HepG2 (cell line): ENCODE results near the gene SAMD8. TPM values are rescaled to one million over a fixed set of nuclear protein-coding genes. Genes with fewer than 3 reads are reported as not detected.
A peak's percentile ranks its signal among the peaks of the same experiment; 100 is the strongest.
"Not testable (repeated sequence)": the region's sequence is repeated elsewhere in the genome, so short reads cannot be mapped to it uniquely, and the experiment has no call there.

Experiments
- ATAC-seq: fragments of 200-7000 bp; cut with Tn5 transposase; 3 replicates; pipeline ENCODE4 v1.9.1; 2020; ENCODE audit warnings: mild to moderate bottlenecking, moderate library complexity
- BruUV-seq: library from RNA; stranded (reverse); fragments of 400-500 nt; replicated peaks from 2 replicates; lab custom pipeline; 2021; lab: Mats Ljungman, UMichigan
- CTCF ChIA-PET: fragments of 300-600 bp; formaldehyde crosslinking; extraction: SDS; loops from one replicate; lab custom pipeline; 2021; ENCODE audit warnings: low total read pairs, inconsistent platforms, low intra/inter-chr PET ratio; lab: Yijun Ruan, JAX
- POLR2A ChIA-PET: fragments of 350-600 bp; sonication (Branson Sonifier 250); formaldehyde crosslinking; loops from one replicate; lab custom pipeline; 2020; ENCODE audit warnings: antibody characterized with exemption, inconsistent platforms; lab: Yijun Ruan, JAX
- DNase-seq: peaks from one replicate; pipeline ENCODE4 v3.0.0-alpha.2; 2015; ENCODE audit warnings: low spot score
- FAIRE-seq: peaks from 3 replicates; lab custom pipeline; 2011; peaks lifted over from hg19 to GRCh38; lab: Jason Lieb, UNC
- H2AFZ ChIP-seq: one replicate; pipeline ENCODE4 v1.6.1; 2011; ENCODE audit warnings: low read length, inconsistent platforms
- H3K27ac ChIP-seq: fragments of 300-600 bp; 3 replicates; pipeline ENCODE4 v1.8.0; 2011; ENCODE audit warnings: mixed run types, mild to moderate bottlenecking, mixed read lengths, low read length, inconsistent platforms; ENCODE audit not compliant: insufficient read depth; ENCODE audit errors: extremely low read length
- H3K27me3 ChIP-seq, 2 experiments: fragments of 200-600 bp in 1 of 2; 2 replicates in 1 of 2; 3 replicates in 1 of 2; pipeline versions ENCODE4 v1.6.0 to v1.8.0; 2011; ENCODE audit warnings: low read length in 2 of 2, mild to moderate bottlenecking in 2 of 2, moderate library complexity in 2 of 2, inconsistent platforms in 1 of 2; ENCODE audit not compliant: insufficient read depth in 2 of 2, control insufficient read depth in 1 of 2
- H3K36me3 ChIP-seq, 2 experiments: fragments of 200-600 bp in 1 of 2; replicated peaks in 1 of 2; 2 replicates in 1 of 2; 3 replicates in 1 of 2; pipeline versions ENCODE4 v1.5.1 to v1.8.0; 2011; ENCODE audit warnings: low read length in 2 of 2, inconsistent platforms in 1 of 2; ENCODE audit not compliant: insufficient read depth in 2 of 2, control insufficient read depth in 1 of 2
- H3K4me1 ChIP-seq: 2 replicates; pipeline ENCODE4 v1.5.1; 2012; ENCODE audit warnings: low read length, inconsistent platforms; ENCODE audit not compliant: insufficient read depth
- H3K4me2 ChIP-seq: 2 replicates; pipeline ENCODE4 v1.6.0; 2011; ENCODE audit warnings: low read depth, low read length, inconsistent platforms
- H3K4me3 ChIP-seq, 3 experiments: fragments of 200-600 bp in 1 of 3; sonication (generic), shearing (Covaris generic) in 1 of 3; replicated peaks in 1 of 3; 2 replicates each; pipeline ENCODE4 v1.5.1; 2011 to 2016; ENCODE audit warnings: low read length in 3 of 3, inconsistent platforms in 2 of 3, low read depth in 2 of 3, mild to moderate bottlenecking in 2 of 3, control low read depth in 1 of 3, mixed read lengths in 1 of 3; ENCODE audit not compliant: insufficient read depth in 1 of 3
- H3K79me2 ChIP-seq: one replicate; pipeline ENCODE4 v1.6.1; 2011; ENCODE audit warnings: low read length, inconsistent platforms; ENCODE audit not compliant: insufficient read depth
- H3K9ac ChIP-seq: 2 replicates; pipeline ENCODE4 v1.6.0; 2011; ENCODE audit warnings: mild to moderate bottlenecking, low read depth, low read length, inconsistent platforms; ENCODE audit not compliant: insufficient read depth
- H3K9me3 ChIP-seq: 2 replicates; pipeline ENCODE4 v1.5.1; 2012; ENCODE audit warnings: mild to moderate bottlenecking, low read length
- H4K20me1 ChIP-seq: 2 replicates; pipeline ENCODE4 v1.6.0; 2011; ENCODE audit warnings: inconsistent platforms, mild to moderate bottlenecking, low read length, moderate library complexity; ENCODE audit not compliant: insufficient read depth
- ARID2 ChIP-seq: sonication (generic); formaldehyde crosslinking; IDR thresholded peaks from 2 replicates; pipeline ENCODE4 v1.8.1; 2022; ENCODE audit warnings: mild to moderate bottlenecking, missing genetic modification reagents, borderline replicate concordance
- KMT2B ChIP-seq: IDR thresholded peaks from 2 replicates; pipeline ENCODE4 v1.6.1; 2016; ENCODE audit warnings: missing genetic modification reagents, missing compliant biosample characterization
- MTA3 ChIP-seq: sonication (generic); formaldehyde crosslinking; IDR thresholded peaks from 2 replicates; pipeline ENCODE4 v1.4.0; 2020; ENCODE audit warnings: missing genetic modification reagents
- SP1 ChIP-seq, 2 experiments: fragments of 450-650 bp in 1 of 2; sonication (generic) in 1 of 2; formaldehyde crosslinking in 1 of 2; IDR thresholded peaks; 2 replicates each; pipeline versions ENCODE4 v1.4.0 to v1.6.1; 2016 to 2020; ENCODE audit warnings: missing genetic modification reagents in 1 of 2
- YEATS4 ChIP-seq: sonication (generic); formaldehyde crosslinking; IDR thresholded peaks from 2 replicates; pipeline ENCODE4 v1.4.0; 2020; ENCODE audit warnings: missing genetic modification reagents, borderline replicate concordance
- ZNF367 ChIP-seq: sonication (generic); formaldehyde crosslinking; IDR thresholded peaks from 2 replicates; pipeline ENCODE4 v1.4.0; 2020; ENCODE audit warnings: missing genetic modification reagents, borderline replicate concordance
- ZNF549 ChIP-seq: sonication (generic); formaldehyde crosslinking; IDR thresholded peaks from 2 replicates; pipeline ENCODE4 v1.5.0; 2020; ENCODE audit warnings: missing genetic modification reagents
- ZNF720 ChIP-seq: sonication (generic); formaldehyde crosslinking; IDR thresholded peaks from 2 replicates; pipeline ENCODE4 v1.4.0; 2020; ENCODE audit warnings: missing genetic modification reagents
- ZNF790 ChIP-seq: sonication (generic); formaldehyde crosslinking; IDR thresholded peaks from 2 replicates; pipeline ENCODE4 v1.8.0; 2022; ENCODE audit warnings: missing genetic modification reagents, mild to moderate bottlenecking, borderline replicate concordance
- ZSCAN9 ChIP-seq: IDR thresholded peaks from 2 replicates; pipeline ENCODE4 v1.6.1; 2016; ENCODE audit warnings: borderline replicate concordance
- WGBS: methylation state at CpG from one replicate; pipeline ENCODE4 v1.1.6; 2017; ENCODE audit warnings: low lambda C conversion rate; 5-methylcytosine and 5-hydroxymethylcytosine counted together
- in situ Hi-C: cut with HindIII; loops from 2 replicates; pipeline ENCODE4 v1.10.0; 2017; ENCODE audit warnings: low pct_unique_long_range_greater_than_20kb; ENCODE audit not compliant: extremely low pct_ligation_motif_present
- intact Hi-C: fragments of 100-400 bp; cut with micrococcal nuclease; formaldehyde crosslinking; loops from one replicate; pipeline ENCODE4 v1.10.0; 2022; ENCODE audit not compliant: unreplicated experiment
- polyA plus RNA-seq, 8 experiments: library from polyadenylated mRNA; depleted of rRNA in 3 of 8; stranded (reverse) in 7 of 8; unstranded in 1 of 8; fragments of >200 nt; fragmentation: Illumina TruSeq in 4 of 8; extraction: Trizol in 4 of 8; gene quantifications; 2 replicates each; pipeline versions ENCODE4 v1.2.1 to v1.2.3, GENCODE V29; 2011 to 2016; ENCODE audit warnings: low read depth in 4 of 8, missing spikeins in 1 of 8, mixed read lengths in 1 of 8; ENCODE audit not compliant: insufficient read depth in 1 of 8
- total RNA-seq, 5 experiments: library from RNA; depleted of rRNA; stranded (reverse); fragments of >200 nt; fragmentation: Illumina TruSeq; extraction: Trizol; gene quantifications; 2 replicates each; pipeline ENCODE4 v1.2.3, GENCODE V29; 2016; ENCODE audit warnings: low read depth in 1 of 5
- TF ChIP-seq, protein P1 (sequence below), 2 experiments: fragments of 450-650 bp in 1 of 2; sonication (generic) in 1 of 2; formaldehyde crosslinking; IDR thresholded peaks; 2 replicates each; pipeline versions ENCODE4 v1.5.0 to v1.8.0; 2020 to 2022; ENCODE audit warnings: mild to moderate bottlenecking in 1 of 2, missing genetic modification reagents in 1 of 2
- TF ChIP-seq, protein P2 (sequence below): sonication (generic); formaldehyde crosslinking; IDR thresholded peaks from 2 replicates; pipeline ENCODE4 v1.5.0; 2020; ENCODE audit warnings: missing genetic modification reagents

Gene SAMD8
- total and polyA plus RNA-seq, 2 of the 13 experiments (the other 11 are each of a cell fraction or from before 2014, with no cell fraction given), result 10.4 to 13.2 TPM

DNA sequence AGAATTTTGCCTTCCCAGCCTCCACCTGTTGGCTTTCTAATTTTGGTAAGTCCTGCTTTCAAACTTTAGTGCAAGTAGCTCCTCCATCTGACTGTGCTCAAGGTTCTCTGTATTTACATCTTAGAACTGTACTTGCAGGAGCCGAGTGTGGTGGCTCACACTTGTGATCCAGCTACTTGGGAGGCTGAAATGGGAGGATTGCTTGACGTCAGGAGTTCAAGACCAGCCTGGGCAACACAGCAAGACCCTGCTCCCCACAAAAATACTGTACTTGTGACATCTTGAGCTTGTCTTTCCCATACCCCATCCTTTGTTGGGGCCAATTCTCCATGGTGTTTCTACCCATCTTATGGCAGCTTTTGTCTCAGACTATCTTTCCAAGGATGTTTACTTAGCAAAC is 94.5 kb downstream of the SAMD8 start (continued):
- TF ChIP-seq ARID2, result no peak
- TF ChIP-seq, protein P1, sequence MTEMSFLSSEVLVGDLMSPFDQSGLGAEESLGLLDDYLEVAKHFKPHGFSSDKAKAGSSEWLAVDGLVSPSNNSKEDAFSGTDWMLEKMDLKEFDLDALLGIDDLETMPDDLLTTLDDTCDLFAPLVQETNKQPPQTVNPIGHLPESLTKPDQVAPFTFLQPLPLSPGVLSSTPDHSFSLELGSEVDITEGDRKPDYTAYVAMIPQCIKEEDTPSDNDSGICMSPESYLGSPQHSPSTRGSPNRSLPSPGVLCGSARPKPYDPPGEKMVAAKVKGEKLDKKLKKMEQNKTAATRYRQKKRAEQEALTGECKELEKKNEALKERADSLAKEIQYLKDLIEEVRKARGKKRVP (CRISPR knock-in tag; IDR thresholded peaks at IDR 0.05), result no peak

DNA sequence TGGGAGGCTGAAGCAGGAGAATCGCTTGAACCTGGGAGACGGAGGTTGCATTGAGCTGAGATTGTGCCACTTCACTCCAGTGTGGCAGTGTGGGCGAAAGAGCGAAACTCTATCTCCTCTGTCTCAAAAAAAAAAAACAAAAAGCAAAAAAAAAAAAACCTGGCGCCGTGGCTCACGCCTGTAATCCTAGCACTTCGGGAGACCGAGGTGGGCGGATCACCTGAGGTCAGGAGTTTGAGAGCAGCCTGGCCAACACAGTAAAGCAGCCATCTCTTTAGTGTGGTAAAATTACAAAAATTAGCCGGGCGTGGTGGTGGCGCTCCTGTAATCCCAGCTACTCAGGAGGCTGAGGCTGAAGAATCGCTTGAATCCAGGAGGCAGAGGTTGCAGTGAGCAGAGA is 95.2 kb downstream of the SAMD8 start:
- H3K9me3 ChIP-seq, H3K4me2 ChIP-seq, ATAC-seq, H3K4me3 ChIP-seq, H3K9ac ChIP-seq, H3K36me3 ChIP-seq, FAIRE-seq, DNase-seq, H3K27ac ChIP-seq, in situ Hi-C loops, CTCF ChIA-PET, BruUV-seq, H3K79me2 ChIP-seq, intact Hi-C loops, H3K27me3 ChIP-seq, H4K20me1 ChIP-seq, H2AFZ ChIP-seq: not testable (repeated sequence)
- peaks cover 53% of the 10 kb centered on the region for H3K4me1 ChIP-seq
- POLR2A ChIA-PET, result interaction anchor here (1.2 kb wide), 1 partner anchor 19 kb away, joined by 3 read pairs; no protein-coding TSS in a partner anchor
- WGBS, result 96% methylated on average over 14 of the region's 14 CpGs

- WGBS, result 81% methylated on average over 13 of the region's 13 CpGs
- FAIRE-seq (no peak), ATAC-seq (no peak), DNase-seq (no peak)
- CTCF ChIA-PET, result no interaction called here
- Histone ChIP-seq H3K4me1 (peaks cover 53% of the 10 kb centered on the region), H3K4me3 (no peak overlapping the region), H4K20me1 (peaks cover 8% of the 10 kb centered on the region), H3K9me3 (no peaks in the 10 kb centered on the region), H3K4me2 (peak overlapping the region; percentile 70), H3K27me3 (no peaks in the 10 kb centered on the region; a peak in 1 of 5 replicates), H2AFZ (no peak overlapping the region), H3K36me3 (0 out of 5 replicates have a peak, but pooled peaks cover 0 to under 1% of the 10 kb centered on the region in 2 experiments), H3K9ac (no peak overlapping the region), H3K27ac (no peak overlapping the region), H3K79me2 (peaks cover 16% of the 10 kb centered on the region)
- BruUV-seq, result no TSS peak
- in situ Hi-C loops, result no loop called here
- POLR2A ChIA-PET, result interaction anchor here (1.0 to 1.2 kb wide), 2 partner anchors 18 to 19 kb away, joined by 3 read pairs; no protein-coding TSS in a partner anchor
- intact Hi-C loops, result no loop called here
- TF ChIP-seq, protein P2, sequence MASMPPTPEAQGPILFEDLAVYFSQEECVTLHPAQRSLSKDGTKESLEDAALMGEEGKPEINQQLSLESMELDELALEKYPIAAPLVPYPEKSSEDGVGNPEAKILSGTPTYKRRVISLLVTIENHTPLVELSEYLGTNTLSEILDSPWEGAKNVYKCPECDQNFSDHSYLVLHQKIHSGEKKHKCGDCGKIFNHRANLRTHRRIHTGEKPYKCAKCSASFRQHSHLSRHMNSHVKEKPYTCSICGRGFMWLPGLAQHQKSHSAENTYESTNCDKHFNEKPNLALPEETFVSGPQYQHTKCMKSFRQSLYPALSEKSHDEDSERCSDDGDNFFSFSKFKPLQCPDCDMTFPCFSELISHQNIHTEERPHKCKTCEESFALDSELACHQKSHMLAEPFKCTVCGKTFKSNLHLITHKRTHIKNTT (CRISPR knock-in tag), result no peak
- TF ChIP-seq ZNF549 (no peak), ZSCAN9 (no peak), MTA3 (no peak), ZNF790 (CRISPR knock-in tag) (no peak), SP1 (IDR thresholded peaks at IDR 0.05) (no peak), SP1 (CRISPR knock-in tag; IDR thresholded peaks at IDR 0.05) (no peak), YEATS4 (CRISPR knock-in tag) (no peak), ZNF720 (no peak), KMT2B (no peak), ZNF367 (CRISPR knock-in tag) (no peak)
These were observed 95.8 kb downstream of the SAMD8 start for GRCh38 chr10:75207079-75207856.
